ENCODE measurements around the gene SMIM5.
"Not testable (repeated sequence)": the region's sequence is repeated elsewhere in the genome, so short reads cannot be mapped to it uniquely, and the experiment has no call there.

SMIM5 gene

GRCh38 chr17:75634754-75635609, 1.7 kb downstream of the SMIM5 start:
- no peak overlapping the region for H3K27ac ChIP-seq
- TF ChIP-seq ZFX (IDR thresholded peaks at IDR 0.05; ENCODE audit: borderline replicate concordance) (no peak), CTCF (IDR thresholded peaks at IDR 0.05) (no peak)

- TF ChIP-seq ZFX (IDR thresholded peaks at IDR 0.05; ENCODE audit: borderline replicate concordance) (no peak), CTCF (IDR thresholded peaks at IDR 0.05) (no peak)
- H3K27ac ChIP-seq = no peak overlapping the region
Observed at GRCh38 chr17:75635610-75636202, 2.5 kb downstream of the SMIM5 start.

- TF ChIP-seq ZFX (IDR thresholded peaks at IDR 0.05; ENCODE audit: borderline replicate concordance) (no peak), CTCF (IDR thresholded peaks at IDR 0.05) (no peak)
- H3K27ac ChIP-seq = no peak overlapping the region
Observed at GRCh38 chr17:75636381-75637142, 3.3 kb downstream of the SMIM5 start.

- TF ChIP-seq ZFX (IDR thresholded peaks at IDR 0.05; ENCODE audit: borderline replicate concordance) (no peak), CTCF (IDR thresholded peaks at IDR 0.05) (no peak)
- no peak overlapping the region for H3K27ac ChIP-seq
Observed at GRCh38 chr17:75637143-75637538, 3.9 kb downstream of the SMIM5 start.

GRCh38 chr17:75637551-75637950, 4.3 kb downstream of the SMIM5 start:
- H3K27ac ChIP-seq = no peak overlapping the region
- TF ChIP-seq ZFX (IDR thresholded peaks at IDR 0.05; ENCODE audit: borderline replicate concordance) = no peak
- TF ChIP-seq CTCF (IDR thresholded peaks at IDR 0.05) = no peak

GRCh38 chr17:75638039-75638438, 4.8 kb downstream of the SMIM5 start:
- not testable (repeated sequence) for H3K27ac ChIP-seq

GRCh38 chr17:75638893-75639292, 5.7 kb downstream of the SMIM5 start:
- TF ChIP-seq ZFX (IDR thresholded peaks at IDR 0.05; ENCODE audit: borderline replicate concordance) (no peak), CTCF (IDR thresholded peaks at IDR 0.05) (no peak)
- H3K27ac ChIP-seq = no peak overlapping the region

Data from 22Rv1 (cell line).